GM20431 (cell line): ENCODE measurements around the gene COBL.
"Not testable (repeated sequence)": the region's sequence is repeated elsewhere in the genome, so short reads cannot be mapped to it uniquely, and the experiment has no call there.

ENCODE experiments used
- in situ Hi-C: fragments of 300-500 bp; cut with MseI, MboI; formaldehyde crosslinking; loops from one replicate; pipeline ENCODE4 v1.15.0; 2020; ENCODE audit warnings: low sequenced_read_pairs; ENCODE audit not compliant: unreplicated experiment

Gene COBL

DNA sequence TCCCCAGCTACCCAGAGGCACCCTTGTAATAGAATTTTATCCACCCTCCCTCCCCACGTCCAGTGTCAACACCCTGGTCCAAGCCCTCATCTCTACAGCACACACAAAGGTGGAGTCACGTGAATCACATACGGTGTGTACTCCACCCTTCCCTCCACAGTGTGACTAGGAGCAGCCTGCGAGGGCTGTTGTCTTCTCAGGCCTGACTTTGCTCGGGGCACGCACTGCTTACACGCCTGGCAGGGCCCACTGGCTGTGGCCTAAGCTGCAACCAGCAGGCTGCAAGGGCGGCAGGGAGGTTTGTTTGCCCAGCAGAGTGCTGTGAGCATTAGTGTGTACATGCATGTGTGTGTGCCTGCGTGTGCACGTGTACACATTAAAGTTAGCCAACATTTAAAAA is 93.7 kb downstream of the COBL start:
- in situ Hi-C loops = no loop called here

DNA sequence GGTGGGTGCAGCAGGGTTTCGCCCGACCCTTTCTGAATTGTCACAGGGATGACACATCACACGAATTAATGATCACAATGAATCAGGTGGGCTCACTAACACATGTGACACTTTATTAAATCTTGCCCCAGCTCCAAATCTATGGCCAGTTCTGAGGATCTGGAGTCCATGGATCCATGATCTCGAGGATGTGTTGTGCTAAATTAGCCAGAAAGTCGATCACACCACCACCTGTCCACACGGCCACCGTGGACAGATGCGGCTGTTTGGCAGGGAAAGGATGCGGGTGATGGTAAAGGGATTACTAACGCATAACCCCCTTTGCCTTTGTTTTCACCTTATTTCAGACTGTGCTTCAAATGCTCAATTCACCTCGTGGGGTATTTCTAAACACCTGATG is 96.4 kb downstream of the COBL start:
- in situ Hi-C loops = no loop called here

DNA sequence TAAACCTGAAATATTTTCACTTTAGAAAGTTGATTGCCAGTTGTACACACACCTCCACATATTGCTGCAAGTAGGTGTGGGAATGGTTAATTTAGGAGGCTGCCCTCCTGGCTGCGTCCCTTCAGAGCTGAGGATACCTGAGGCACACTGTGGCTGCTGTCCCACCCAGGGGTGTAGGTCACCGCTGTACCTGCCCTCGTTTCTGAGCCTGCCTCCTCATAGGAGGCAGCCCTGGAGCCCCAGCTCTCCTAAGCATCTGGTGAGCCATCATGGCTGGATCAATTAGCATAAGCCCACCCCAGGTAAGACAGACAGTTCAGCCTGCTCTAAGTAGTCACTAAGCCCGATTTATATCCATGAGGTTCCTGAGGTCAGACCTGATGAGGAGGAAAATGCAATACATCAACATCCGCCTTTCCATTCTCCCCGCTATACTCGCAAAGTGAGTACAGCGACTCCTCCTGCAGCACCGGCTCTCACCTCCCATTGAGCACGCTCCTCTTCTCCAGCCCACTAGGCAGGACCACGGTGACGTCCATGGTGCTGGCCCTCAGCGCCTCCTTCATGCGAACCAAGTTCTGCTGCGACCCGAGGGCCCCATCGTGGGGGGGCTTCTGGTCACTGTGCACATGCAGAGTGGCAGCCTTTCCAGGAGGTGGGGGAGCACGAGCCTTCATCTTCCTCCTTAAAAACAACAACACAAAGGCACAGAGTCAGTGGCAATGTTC is 97.2 kb downstream of the COBL start:
- in situ Hi-C loops = no loop called here

DNA sequence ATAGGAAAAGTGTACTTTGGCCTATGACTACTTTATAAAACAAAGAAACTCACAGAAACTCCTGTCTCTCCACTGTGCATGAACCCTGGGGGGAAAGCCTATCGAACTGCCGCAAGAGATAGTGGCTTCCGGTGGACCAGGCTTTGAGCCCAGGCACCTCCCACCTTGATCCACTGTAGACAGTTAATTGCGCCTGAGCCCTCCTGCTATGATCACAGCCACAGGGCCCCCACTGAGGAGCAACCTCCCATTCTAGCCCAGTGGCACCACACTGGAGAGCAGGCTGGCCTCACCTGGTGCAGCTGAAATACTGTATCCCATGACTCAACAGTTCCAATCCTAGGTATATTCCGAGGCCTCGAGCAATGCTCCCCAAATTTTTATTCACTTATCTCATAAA is 98.8 kb downstream of the COBL start:
- in situ Hi-C loops = no loop called here

DNA sequence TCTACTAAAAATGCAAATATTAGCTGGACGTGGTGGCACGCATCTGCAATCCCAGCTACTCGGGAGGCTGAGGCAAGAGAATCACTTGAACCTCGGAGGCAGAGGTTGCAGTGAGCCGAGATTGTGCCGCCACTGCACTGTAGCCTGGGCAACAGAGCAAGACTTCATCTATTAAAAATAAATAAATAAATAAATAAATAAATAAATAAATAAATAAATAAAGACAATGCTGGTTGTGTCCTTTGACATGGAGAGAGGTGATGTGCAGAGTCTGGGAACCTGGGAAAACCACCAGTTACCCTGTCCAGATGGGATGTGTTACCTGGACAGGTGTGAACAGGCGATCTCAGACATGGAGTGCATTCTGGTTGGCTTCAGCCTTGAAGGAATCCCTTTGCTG is 102.5 kb downstream of the COBL start:
- in situ Hi-C loops = no loop called here

DNA sequence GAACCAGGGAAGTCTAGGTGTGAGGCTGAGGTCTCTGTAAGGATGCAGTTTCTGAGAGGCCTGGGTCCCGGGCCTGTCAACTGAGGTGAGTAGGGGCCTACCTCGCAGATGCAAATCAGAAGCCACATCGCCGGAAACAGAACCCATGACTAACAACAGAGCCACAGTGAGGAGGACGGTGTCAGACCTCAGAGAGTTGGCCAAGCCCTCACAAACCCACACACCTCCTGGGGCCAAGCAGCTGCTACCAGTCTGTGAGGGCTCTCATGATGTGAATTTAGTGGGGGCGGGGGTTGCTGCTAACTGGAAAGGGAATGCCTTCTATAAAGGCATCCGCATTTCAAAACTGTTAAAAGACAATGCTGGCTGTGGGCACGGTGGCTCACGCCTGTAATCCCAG is 103.0 kb downstream of the COBL start:
- in situ Hi-C loops = no loop called here

DNA sequence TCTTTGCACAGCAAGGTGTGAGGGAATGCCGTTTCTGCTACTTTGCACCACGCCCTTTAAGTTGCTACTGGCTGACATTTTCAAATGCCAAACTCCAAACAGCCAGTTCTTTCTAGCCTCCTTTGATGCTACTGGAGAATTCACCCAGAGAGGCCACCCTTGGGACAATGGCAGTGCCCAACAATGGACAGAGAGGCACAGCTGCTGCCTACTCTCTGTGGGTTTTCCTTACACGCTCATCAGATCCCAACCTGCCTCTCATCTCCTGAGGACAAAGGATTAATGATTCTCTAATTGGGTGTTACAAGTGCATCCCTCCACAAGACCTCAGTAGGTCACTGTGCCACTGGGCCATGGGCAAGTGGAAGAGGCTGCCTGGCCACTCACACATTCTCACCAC is 105.8 kb downstream of the COBL start:
- in situ Hi-C loops = no loop called here

DNA sequence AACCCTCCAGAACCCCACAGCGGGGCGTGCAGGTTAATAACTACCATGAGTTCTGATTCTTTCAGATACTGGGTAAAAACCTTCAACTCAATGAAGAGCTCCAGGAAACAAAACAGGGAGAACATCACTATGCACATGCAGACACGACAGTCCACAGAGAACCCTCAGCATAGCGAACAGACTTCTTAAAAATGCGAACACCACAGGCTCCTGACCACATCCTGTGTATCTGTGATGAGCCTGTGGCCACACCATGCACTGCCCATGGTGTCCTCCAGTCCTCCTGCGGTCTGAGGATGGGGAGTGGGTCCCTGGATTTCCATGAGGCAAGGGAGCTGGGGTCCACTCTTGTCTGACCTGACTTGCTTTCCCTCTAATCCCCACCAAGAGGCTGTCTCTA is 107.2 kb downstream of the COBL start:
- in situ Hi-C loops = no loop called here

DNA sequence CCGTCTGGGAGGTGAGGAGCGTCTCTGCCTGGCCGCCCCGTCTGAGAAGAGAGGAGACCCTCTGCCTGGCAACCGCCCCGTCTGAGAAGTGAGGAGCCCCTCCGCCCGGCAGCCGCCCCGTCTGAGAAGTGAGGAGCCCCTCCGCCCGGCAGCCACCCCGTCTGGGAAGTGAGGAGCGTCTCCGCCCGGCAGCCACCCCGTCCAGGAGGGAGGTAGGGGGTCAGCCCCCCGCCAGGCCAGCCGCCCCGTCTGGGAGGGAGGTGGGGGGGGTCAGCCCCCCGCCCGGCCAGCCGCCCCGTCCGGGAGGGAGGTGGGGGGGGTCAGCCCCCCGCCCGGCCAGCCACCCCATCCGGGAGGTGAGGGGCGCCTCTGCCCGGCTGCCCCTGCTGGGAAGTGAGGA is 108.5 kb downstream of the COBL start:
- in situ Hi-C loops = not testable (repeated sequence)

DNA sequence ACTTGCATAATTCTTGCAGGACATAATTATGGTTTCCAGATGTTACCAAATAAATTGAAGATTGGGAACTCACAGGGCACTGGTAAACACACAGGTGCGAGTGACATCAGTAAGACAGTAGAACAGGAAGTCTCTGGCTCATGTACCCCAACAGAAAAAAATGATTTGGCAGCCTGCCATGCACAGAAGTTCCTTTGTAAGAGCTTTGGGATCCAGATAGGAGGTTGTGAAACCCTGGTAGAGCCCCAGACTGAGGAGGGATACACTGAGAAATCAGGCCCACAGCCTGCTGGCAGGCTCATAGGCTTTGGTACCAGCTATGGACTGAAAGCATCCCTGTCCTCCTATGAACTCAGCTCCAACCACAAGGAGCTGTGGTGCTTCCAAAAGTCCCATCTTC is 118.0 kb downstream of the COBL start:
- in situ Hi-C loops = no loop called here

DNA sequence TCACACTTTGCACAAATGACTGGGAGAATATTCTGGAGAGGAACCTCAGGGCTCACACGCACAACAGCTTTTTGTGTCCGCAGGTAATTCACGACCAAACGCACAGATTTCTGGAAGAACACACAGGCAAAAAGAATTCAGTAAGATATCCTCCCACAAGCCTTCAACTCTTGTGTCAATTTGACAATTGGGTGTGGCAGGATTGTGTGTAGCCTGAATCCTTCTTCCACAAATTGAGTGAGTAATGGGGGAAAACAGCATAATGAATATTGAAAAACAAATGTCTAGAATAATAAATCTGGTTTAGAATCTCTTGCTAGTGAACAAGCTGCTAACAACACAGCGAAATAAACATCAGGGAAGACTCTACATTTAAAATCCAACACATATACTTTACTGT is 125.6 kb downstream of the COBL start:
- in situ Hi-C loops = no loop called here

DNA sequence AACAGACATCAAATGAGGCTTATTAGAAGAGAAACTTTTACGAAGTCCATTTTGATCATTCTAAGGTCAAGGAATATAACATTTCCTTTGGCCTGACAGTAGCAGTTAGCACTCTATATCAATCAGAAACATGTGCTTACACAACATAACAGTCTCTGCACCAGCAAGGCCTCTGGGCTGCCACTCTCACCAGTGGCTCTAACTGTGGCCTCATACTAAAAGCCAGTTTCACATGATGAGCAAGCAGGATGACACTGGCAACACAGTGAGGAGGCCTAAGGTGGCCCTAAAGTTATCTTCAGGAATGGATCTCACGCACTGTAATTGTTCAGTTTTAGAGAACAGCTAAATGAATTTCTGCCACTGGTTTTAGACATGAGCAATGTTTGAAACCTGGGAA is 126.8 kb downstream of the COBL start:
- in situ Hi-C loops = no loop called here

DNA sequence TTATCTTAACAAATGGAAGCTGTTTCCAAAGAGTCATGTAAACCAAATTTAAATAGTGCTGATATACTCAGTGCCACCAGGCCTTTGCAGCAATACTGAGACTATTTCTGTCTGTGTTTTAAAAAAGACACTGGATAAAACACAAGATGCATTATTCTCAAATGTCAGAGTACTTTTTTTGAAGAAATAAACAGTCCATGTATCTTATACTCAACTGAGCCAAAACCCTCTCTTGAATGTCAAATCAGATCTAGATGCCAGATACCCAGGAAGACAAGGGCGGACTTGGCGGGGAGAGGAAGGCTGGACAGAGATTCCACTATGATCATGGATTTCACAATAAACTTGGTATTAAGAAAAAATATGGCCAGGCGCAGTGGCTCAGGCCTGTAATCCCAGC is 127.6 kb downstream of the COBL start:
- in situ Hi-C loops = no loop called here

DNA sequence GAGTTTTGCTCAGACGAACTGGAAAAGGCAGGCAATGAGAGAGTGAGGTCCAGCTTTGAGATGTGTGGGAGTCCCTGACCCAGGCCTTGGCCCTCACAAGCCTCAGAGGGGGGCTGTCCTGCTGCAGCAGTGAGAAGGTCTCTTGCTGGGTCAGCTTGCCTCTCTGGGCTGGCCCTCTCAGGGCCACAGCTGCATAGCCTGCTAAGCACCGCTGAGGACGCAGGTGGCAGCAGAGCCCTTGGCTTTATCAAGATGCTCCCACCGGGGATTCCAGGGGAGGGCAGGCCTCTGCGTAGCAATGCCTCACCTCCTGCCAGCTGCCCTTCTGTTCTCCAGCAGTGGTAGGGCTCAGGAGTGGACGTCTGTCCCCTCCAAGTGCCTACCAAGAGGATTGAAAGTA is 128.7 kb downstream of the COBL start:
- in situ Hi-C loops = no loop called here

DNA sequence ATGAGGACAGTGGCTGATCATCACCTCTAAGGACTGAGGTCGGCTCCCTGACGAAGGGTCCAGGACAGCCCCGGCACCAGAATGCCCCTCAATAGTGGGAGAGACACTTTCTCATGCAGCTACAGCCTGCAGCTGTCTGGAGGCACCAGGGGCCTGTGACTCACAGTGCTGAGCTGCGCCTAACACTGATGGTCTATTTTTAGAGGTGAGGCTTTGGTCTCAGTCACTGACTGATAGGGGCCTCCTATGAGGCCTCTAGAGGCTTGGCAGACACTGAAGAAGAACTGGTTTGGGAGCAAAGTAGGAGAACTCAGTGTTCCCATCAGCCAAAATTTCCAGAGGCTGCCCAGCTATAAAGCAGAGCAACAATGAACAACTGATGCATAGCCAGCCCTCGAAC is 130.1 kb downstream of the COBL start:
- in situ Hi-C loops = no loop called here

DNA sequence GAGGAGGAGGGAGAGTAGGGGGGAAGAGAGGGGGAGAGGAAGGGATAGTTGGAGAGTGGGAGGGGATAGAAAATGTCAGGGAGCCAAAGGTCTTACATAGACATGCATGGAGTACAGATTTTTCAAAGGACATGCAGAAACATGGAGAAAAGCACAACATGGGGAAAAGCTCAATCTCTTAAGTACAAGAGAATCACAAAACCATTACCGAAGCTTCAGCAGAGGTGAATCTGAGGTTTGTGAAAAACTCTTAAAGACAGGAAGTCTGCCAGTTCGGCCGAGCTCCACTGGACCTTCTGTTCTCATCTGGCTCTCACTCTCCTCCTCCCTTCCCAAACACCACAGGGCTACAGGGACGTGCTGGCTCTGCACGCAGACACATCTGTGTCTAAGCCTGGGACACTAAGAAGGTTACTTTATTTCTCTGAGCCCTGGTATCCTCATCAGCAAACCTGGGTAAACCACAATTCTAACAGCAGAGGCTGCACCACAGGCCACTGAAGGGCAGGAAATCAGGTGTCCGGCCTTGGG is 133.9 kb downstream of the COBL start:
- in situ Hi-C loops = no loop called here

DNA sequence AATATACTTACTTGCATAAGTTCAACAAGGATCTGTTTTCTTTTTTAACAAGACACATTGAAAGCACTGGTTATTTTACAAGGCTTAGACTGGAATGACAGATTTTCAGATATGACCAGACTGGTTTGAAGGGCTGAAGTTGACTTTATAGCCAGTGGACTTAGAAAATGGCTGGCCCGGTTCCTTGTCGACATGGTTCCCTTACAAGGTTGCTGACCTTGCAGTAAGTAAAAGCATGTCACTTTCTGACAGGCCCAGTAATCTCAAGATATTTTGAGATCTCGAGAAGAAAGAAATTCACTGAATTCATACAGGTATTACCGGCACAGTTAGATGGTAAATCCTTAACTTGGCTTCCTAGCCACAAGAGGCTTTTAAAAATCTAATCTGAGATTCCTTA is 136.5 kb downstream of the COBL start:
- in situ Hi-C loops = no loop called here

DNA sequence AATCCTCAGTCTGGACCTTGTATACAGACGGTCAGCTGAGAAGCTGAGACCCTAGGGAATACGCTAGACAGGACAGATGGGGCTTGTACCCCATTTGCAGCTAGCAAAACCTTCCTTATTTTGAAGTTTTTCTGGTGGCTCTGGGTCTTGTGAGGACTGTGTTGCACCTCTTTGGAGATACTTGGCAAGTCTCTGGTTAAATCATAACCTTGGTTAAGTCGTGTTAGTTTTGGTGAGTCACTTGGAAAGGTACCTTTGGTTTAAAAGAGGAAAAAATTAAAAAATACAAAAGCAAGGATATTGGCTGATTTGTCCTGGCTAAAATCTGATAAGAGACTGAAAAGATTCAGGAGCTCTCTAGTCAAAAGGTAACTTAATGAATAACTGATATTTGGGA is 140.6 kb downstream of the COBL start:
- in situ Hi-C loops = no loop called here

DNA sequence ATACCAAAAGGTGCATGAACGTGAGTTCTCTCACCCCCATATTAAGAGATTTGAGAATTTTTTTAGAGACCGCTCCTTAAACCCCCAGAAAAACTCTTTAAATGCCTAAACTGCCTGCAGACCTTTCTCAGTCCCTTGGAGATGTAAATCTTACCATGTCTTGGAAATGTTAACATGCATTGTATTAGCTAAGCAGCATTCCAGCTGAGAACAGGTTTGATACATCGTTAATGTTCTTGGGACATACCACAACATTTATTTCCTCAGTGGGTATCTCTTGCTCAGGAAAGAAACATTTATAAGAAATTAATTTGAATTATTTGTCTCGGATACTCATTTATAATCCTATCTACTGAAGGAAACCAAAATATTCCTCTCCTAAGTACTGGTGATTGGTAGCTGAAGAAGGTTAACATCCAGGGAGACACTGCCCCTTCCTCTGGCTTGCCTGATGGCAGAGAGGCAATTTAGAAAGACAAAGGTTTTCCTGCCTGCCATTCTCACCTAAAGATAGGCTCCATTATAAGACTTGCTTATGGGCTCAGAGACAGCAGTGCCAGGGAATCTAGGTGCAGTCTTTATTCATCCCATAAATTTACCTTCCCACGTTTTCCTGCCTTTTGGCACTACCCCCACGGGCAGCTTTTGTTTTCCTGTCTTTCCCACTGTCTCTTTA is 141.2 kb downstream of the COBL start:
- in situ Hi-C loops = no loop called here

DNA sequence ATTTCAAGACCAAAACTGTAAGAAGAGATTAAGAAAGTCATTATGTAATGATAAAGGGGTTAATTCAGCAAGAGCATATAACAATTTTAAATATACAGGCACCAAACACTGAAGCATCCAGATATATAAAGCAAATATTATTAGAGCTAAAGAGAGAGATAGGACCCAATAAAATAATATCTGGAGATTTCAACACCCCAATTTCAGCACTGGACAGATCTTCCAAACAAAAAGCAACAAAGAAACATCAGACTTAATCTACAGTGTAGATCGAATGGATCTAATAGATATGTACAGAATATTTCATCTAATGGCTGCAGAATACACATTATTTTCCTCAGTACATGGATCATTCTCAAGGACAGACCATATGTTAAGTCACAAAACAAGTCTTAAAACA is 151.3 kb downstream of the COBL start:
- in situ Hi-C loops = no loop called here

DNA sequence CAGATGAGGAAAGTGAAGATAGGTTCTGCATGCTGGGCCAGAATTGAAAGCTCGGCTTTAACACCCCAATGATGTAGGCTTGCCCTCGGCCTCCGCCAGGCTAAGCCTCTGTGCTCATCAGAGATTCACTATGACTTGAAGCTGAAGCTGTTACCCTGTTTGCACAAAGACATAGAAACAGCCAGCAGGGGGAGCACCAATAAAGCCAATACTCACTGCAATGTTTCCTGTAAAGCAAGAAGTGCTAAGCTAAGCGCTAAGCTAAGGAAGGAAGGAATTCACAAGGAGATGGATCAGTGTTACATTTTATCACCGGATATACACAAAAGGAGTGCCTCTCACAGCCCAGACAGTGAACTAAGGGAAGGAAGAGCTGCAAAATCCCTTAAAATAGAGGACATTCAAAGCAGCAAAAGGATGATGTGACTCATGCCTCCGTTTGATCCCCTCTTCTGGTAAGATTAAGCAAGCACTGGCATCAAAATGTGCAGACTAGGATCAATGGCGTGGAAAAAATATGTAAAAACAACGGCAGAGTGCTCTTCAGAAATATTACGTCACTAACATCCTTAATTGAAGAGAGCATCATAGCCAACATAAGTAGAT is 153.8 kb downstream of the COBL start:
- in situ Hi-C loops = no loop called here
